Chondrocyte (in vitro differentiated cells): ENCODE results near the gene SPIN2A. TPM values are rescaled to one million over a fixed set of nuclear protein-coding genes. Genes with fewer than 3 reads are reported as not detected.
"Not testable (repeated sequence)": the region's sequence is repeated elsewhere in the genome, so short reads cannot be mapped to it uniquely, and the experiment has no call there.

ENCODE experiments used
- DNase-seq: peaks from one replicate; pipeline ENCODE4 v3.0.0; 2021; ENCODE audit warnings: mixed read lengths, low spot score
- H3K27ac Mint-ChIP-seq: one replicate; pipeline ENCODE4 v1.8.0; 2021; ENCODE audit warnings: mild to moderate bottlenecking, moderate library complexity, mixed read lengths; ENCODE audit not compliant: unreplicated experiment
- H3K27me3 Mint-ChIP-seq: 2 replicates; pipeline ENCODE4 v1.8.0; 2021; ENCODE audit warnings: low read depth, mixed read lengths
- H3K36me3 Mint-ChIP-seq: 2 replicates; pipeline ENCODE4 v1.8.0; 2021; ENCODE audit warnings: low read depth, mixed read lengths
- H3K4me1 Mint-ChIP-seq: 2 replicates; pipeline ENCODE4 v1.8.0; 2021; ENCODE audit warnings: low read depth, mild to moderate bottlenecking, mixed read lengths
- H3K4me3 Mint-ChIP-seq: one replicate; pipeline ENCODE4 v1.8.0; 2021; ENCODE audit warnings: mild to moderate bottlenecking, moderate library complexity, mixed read lengths; ENCODE audit not compliant: unreplicated experiment
- H3K9me3 Mint-ChIP-seq: 2 replicates; pipeline ENCODE4 v1.8.0; 2021; ENCODE audit warnings: low read depth, mixed read lengths
- CTCF ChIP-seq: fragments of 200-600 bp; sonication (generic); IDR thresholded peaks from 2 replicates; pipeline ENCODE4 v1.5.0; 2021; ENCODE audit warnings: antibody characterized with exemption, mild to moderate bottlenecking, moderate library complexity
- total RNA-seq: library from RNA; stranded (reverse); gene quantifications from 3 replicates; pipeline ENCODE4 v1.2.1, GENCODE V29; 2021

Gene SPIN2A
- total RNA-seq, 1 donor from 2014 or later: 1.0 TPM

GRCh38 chrX:57138674-57139073 lies 1.5 kb upstream of the SPIN2A start:
- TF ChIP-seq CTCF: no peak
- DNase-seq: no peak
- H3K27me3 Mint-ChIP-seq: no peaks in the 10 kb centered on the region
- H3K4me1 Mint-ChIP-seq: peaks cover 9% of the 10 kb centered on the region
- peaks cover 23% of the 10 kb centered on the region for H3K9me3 Mint-ChIP-seq
- peaks cover 2% of the 10 kb centered on the region for H3K36me3 Mint-ChIP-seq
- H3K4me3 Mint-ChIP-seq: no peak overlapping the region
- H3K27ac Mint-ChIP-seq: no peak overlapping the region

GRCh38 chrX:57137501-57137900 lies 304 bp upstream of the SPIN2A start:
- Mint-ChIP-seq H3K36me3 (peaks cover 2% of the 10 kb centered on the region), H3K27ac (no peak overlapping the region), H3K4me1 (peaks cover 9% of the 10 kb centered on the region), H3K27me3 (no peaks in the 10 kb centered on the region), H3K4me3 (peak overlapping the region; percentile 62), H3K9me3 (peaks cover 26% of the 10 kb centered on the region)
- TF ChIP-seq CTCF: no peak
- DNase-seq: no peak

GRCh38 chrX:57136589-57136988 lies 608 bp downstream of the SPIN2A start:
- H3K27ac Mint-ChIP-seq: not testable (repeated sequence)

GRCh38 chrX:57135287-57135686 lies 1.9 kb downstream of the SPIN2A start:
- Mint-ChIP-seq H3K4me3 (no peak overlapping the region), H3K27me3 (no peaks in the 10 kb centered on the region), H3K27ac (no peak overlapping the region), H3K36me3 (peaks cover 2% of the 10 kb centered on the region), H3K9me3 (peaks cover 24% of the 10 kb centered on the region), H3K4me1 (peaks cover 9% of the 10 kb centered on the region)
- DNase-seq: no peak
- no peak for TF ChIP-seq CTCF

More at GRCh38 chrX:57136589-57136988, 608 bp downstream of the SPIN2A start:
- H3K27me3 Mint-ChIP-seq, H3K36me3 Mint-ChIP-seq, H3K4me1 Mint-ChIP-seq, DNase-seq: not testable (repeated sequence)
- Mint-ChIP-seq H3K4me3 (peak overlapping the region; percentile 62), H3K9me3 (peaks cover 24% of the 10 kb centered on the region)

GRCh38 chrX:57134702-57135101 lies 2.5 kb downstream of the SPIN2A start:
- no peak for TF ChIP-seq CTCF
- Mint-ChIP-seq H3K36me3 (peaks cover 2% of the 10 kb centered on the region), H3K27ac (no peak overlapping the region), H3K27me3 (no peaks in the 10 kb centered on the region), H3K4me3 (no peak overlapping the region), H3K4me1 (peaks cover 9% of the 10 kb centered on the region), H3K9me3 (peaks cover 21% of the 10 kb centered on the region)
- no peak for DNase-seq

GRCh38 chrX:57133706-57134105 lies 3.5 kb downstream of the SPIN2A start:
- no peaks in the 10 kb centered on the region for H3K27me3 Mint-ChIP-seq
- peaks cover 2% of the 10 kb centered on the region for H3K36me3 Mint-ChIP-seq
- H3K4me1 Mint-ChIP-seq: peaks cover 9% of the 10 kb centered on the region
- H3K9me3 Mint-ChIP-seq: peaks cover 19% of the 10 kb centered on the region
- DNase-seq: no peak
- no peak overlapping the region for H3K27ac Mint-ChIP-seq
- no peak for TF ChIP-seq CTCF
- H3K4me3 Mint-ChIP-seq: no peak overlapping the region

GRCh38 chrX:57133284-57133683 lies 3.9 kb downstream of the SPIN2A start:
- H3K36me3 Mint-ChIP-seq, H3K4me1 Mint-ChIP-seq, H3K27ac Mint-ChIP-seq, H3K27me3 Mint-ChIP-seq, H3K4me3 Mint-ChIP-seq, DNase-seq: not testable (repeated sequence)
- peaks cover 21% of the 10 kb centered on the region for H3K9me3 Mint-ChIP-seq
